Suprapubic skin (tissue), 4 donors: ENCODE data around the gene MSRB1. TPM values are rescaled to one million over a fixed set of nuclear protein-coding genes. Genes with fewer than 3 reads are reported as not detected.
A peak's percentile ranks its signal among the peaks of the same experiment; 100 is the strongest.
"Not testable (repeated sequence)": the region's sequence is repeated elsewhere in the genome, so short reads cannot be mapped to it uniquely, and the experiment has no call there.

Source experiments
- DNase-seq, 2 donors: peaks; one replicate each; pipeline ENCODE4 v3.0.0-alpha.2; 2019; ENCODE audit warnings: low spot score in 2 of 2
- H3K27ac ChIP-seq: fragments of 200-600 bp; sonication (generic); one replicate; pipeline ENCODE4 v1.5.1; 2019
- H3K27me3 ChIP-seq: fragments of 200-600 bp; sonication (generic); one replicate; pipeline ENCODE4 v1.5.1; 2019
- H3K36me3 ChIP-seq: fragments of 200-600 bp; sonication (generic); one replicate; pipeline ENCODE4 v1.5.1; 2019
- H3K4me1 ChIP-seq: fragments of 200-600 bp; sonication (generic); one replicate; pipeline ENCODE4 v1.5.1; 2019
- H3K4me3 ChIP-seq: fragments of 200-600 bp; sonication (generic); one replicate; pipeline ENCODE4 v1.5.1; 2019; ENCODE audit warnings: mild to moderate bottlenecking
- H3K9me3 ChIP-seq: fragments of 200-600 bp; sonication (generic); one replicate; pipeline ENCODE4 v1.5.1; 2019
- EP300 ChIP-seq: sonication (generic); formaldehyde crosslinking; IDR thresholded peaks from one replicate; pipeline ENCODE4 v1.6.1; 2017; ENCODE audit warnings: antibody characterized with exemption
- POLR2A ChIP-seq, 2 donors: fragments of 450-650 bp; IDR thresholded peaks; one replicate each; pipeline ENCODE4 v1.6.1; 2017; ENCODE audit warnings: antibody characterized with exemption in 2 of 2, mild to moderate bottlenecking in 2 of 2, moderate library complexity in 2 of 2
- POLR2AphosphoS5 ChIP-seq, 3 donors: sonication (generic); formaldehyde crosslinking; IDR thresholded peaks; one replicate each; pipeline ENCODE4 v1.6.1; 2017; ENCODE audit warnings: antibody characterized with exemption in 3 of 3
- WGBS: methylation state at CpG from one replicate; pipeline ENCODE4 v1.1.5; 2018; 5-methylcytosine and 5-hydroxymethylcytosine counted together
- total RNA-seq, 4 donors: library from RNA; depleted of rRNA; stranded (reverse); fragments of >200 nt; gene quantifications; one replicate each; pipeline ENCODE4 v1.1.0, GENCODE V29; 2016
- TF ChIP-seq, protein P1 (sequence below), 2 donors: fragments of 200-600 bp in 1 of 2; fragments of 450-650 bp in 1 of 2; sonication (generic) in 1 of 2; IDR thresholded peaks; one replicate each; pipeline ENCODE4 v1.5.1; 2016 to 2019; ENCODE audit warnings: antibody characterized with exemption in 2 of 2, mild to moderate bottlenecking in 1 of 2, moderate library complexity in 1 of 2

MSRB1 gene
- total RNA-seq, 4 donors from 2014 or later = 14.9 to 28.6 (median 23.5) TPM

- TF ChIP-seq POLR2AphosphoS5 (IDR thresholded peaks at IDR 0.05) (no peak), EP300 (no peak), POLR2A (IDR thresholded peaks at IDR 0.05) (no peak)
- TF ChIP-seq, protein P1, sequence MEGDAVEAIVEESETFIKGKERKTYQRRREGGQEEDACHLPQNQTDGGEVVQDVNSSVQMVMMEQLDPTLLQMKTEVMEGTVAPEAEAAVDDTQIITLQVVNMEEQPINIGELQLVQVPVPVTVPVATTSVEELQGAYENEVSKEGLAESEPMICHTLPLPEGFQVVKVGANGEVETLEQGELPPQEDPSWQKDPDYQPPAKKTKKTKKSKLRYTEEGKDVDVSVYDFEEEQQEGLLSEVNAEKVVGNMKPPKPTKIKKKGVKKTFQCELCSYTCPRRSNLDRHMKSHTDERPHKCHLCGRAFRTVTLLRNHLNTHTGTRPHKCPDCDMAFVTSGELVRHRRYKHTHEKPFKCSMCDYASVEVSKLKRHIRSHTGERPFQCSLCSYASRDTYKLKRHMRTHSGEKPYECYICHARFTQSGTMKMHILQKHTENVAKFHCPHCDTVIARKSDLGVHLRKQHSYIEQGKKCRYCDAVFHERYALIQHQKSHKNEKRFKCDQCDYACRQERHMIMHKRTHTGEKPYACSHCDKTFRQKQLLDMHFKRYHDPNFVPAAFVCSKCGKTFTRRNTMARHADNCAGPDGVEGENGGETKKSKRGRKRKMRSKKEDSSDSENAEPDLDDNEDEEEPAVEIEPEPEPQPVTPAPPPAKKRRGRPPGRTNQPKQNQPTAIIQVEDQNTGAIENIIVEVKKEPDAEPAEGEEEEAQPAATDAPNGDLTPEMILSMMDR (IDR thresholded peaks at IDR 0.05) = no peak
- 94% methylated on average over 21 of the region's 21 CpGs for WGBS
- Histone ChIP-seq H3K9me3 (no peaks in the 10 kb centered on the region), H3K27me3 (no peaks in the 10 kb centered on the region), H3K27ac (no peak overlapping the region), H3K4me3 (no peak overlapping the region), H3K36me3 (peaks cover 16% of the 10 kb centered on the region), H3K4me1 (peaks cover 25% of the 10 kb centered on the region)
- DNase-seq = no peak
Measured at GRCh38 chr16:1944612-1945199, 1.7 kb upstream of the MSRB1 start.

GRCh38 chr16:1942047-1942809 lies 771 bp downstream of the MSRB1 start:
- Histone ChIP-seq H3K36me3 (peaks cover 40% of the 10 kb centered on the region), H3K4me1 (peaks cover 25% of the 10 kb centered on the region), H3K9me3 (no peaks in the 10 kb centered on the region), H3K27ac (peak overlapping the region; percentile 79), H3K4me3 (peak overlapping the region; percentile 79), H3K27me3 (no peaks in the 10 kb centered on the region)
- TF ChIP-seq POLR2AphosphoS5 (IDR thresholded peaks at IDR 0.05) (no peak), EP300 (no peak), POLR2A (IDR thresholded peaks at IDR 0.05) (no peak)
- TF ChIP-seq, protein P1 (IDR thresholded peaks at IDR 0.05) = no peak
- DNase-seq = peak in 1 of 2 donors; percentile 71
- WGBS = 4% methylated on average over 10 of the region's 17 CpGs

GRCh38 chr16:1941162-1942046 lies 1.6 kb downstream of the MSRB1 start:
- Histone ChIP-seq H3K27ac (peak overlapping the region; percentile 79), H3K9me3 (no peaks in the 10 kb centered on the region), H3K27me3 (no peaks in the 10 kb centered on the region), H3K36me3 (peaks cover 45% of the 10 kb centered on the region), H3K4me1 (peaks cover 25% of the 10 kb centered on the region), H3K4me3 (peak overlapping the region; percentile 79)
- no peak for DNase-seq
- TF ChIP-seq, protein P1 (IDR thresholded peaks at IDR 0.05) = no peak
- TF ChIP-seq POLR2AphosphoS5 (IDR thresholded peaks at IDR 0.05) (no peak), EP300 (no peak), POLR2A (IDR thresholded peaks at IDR 0.05) (no peak)
- WGBS = 90% methylated on average over 20 of the region's 30 CpGs

- Histone ChIP-seq H3K27me3 (no peaks in the 10 kb centered on the region), H3K9me3 (no peaks in the 10 kb centered on the region), H3K4me1 (peaks cover 25% of the 10 kb centered on the region), H3K27ac (no peak overlapping the region), H3K36me3 (peaks cover 45% of the 10 kb centered on the region), H3K4me3 (no peak overlapping the region)
- TF ChIP-seq, protein P1 (IDR thresholded peaks at IDR 0.05) = no peak
- TF ChIP-seq POLR2AphosphoS5 (IDR thresholded peaks at IDR 0.05) (no peak), POLR2A (IDR thresholded peaks at IDR 0.05) (no peak), EP300 (no peak)
- DNase-seq = no peak
- WGBS = 87% methylated on average over 23 of the region's 23 CpGs
Measured at GRCh38 chr16:1940273-1941161, 2.5 kb downstream of the MSRB1 start.

GRCh38 chr16:1939833-1940232 lies 3.2 kb downstream of the MSRB1 start:
- not testable (repeated sequence) for H3K27ac ChIP-seq, H3K9me3 ChIP-seq, H3K4me3 ChIP-seq, H3K27me3 ChIP-seq, DNase-seq
- H3K4me1 ChIP-seq = peaks cover 25% of the 10 kb centered on the region
- H3K36me3 ChIP-seq = peaks cover 45% of the 10 kb centered on the region
- WGBS = 94% methylated on average over 8 of the region's 8 CpGs
